Duodenal mucosa (tissue), 2 donors: ENCODE data around the gene RIPOR2.
"Not testable (repeated sequence)": the region's sequence is repeated elsewhere in the genome, so short reads cannot be mapped to it uniquely, and the experiment has no call there.

ENCODE experiments used
- H3K27ac ChIP-seq: one replicate; pipeline ENCODE4 v1.7.0; 2013; ENCODE audit warnings: low read depth, low read length
- H3K27me3 ChIP-seq, 2 donors: one replicate each; pipeline ENCODE4 v1.7.0; 2013; ENCODE audit warnings: low read length in 2 of 2, control low read depth in 1 of 2; ENCODE audit not compliant: insufficient read depth in 2 of 2, control insufficient read depth in 1 of 2
- H3K36me3 ChIP-seq, 2 donors: one replicate each; pipeline ENCODE4 v1.7.0; 2013; ENCODE audit warnings: low read length in 2 of 2, control low read depth in 1 of 2; ENCODE audit not compliant: insufficient read depth in 2 of 2, control insufficient read depth in 1 of 2
- H3K4me1 ChIP-seq, 2 donors: one replicate each; pipeline ENCODE4 v1.7.0; 2013; ENCODE audit warnings: low read length in 2 of 2, control low read depth in 1 of 2; ENCODE audit not compliant: insufficient read depth in 2 of 2, control insufficient read depth in 1 of 2
- H3K4me3 ChIP-seq, 2 donors: one replicate each; pipeline ENCODE4 v1.7.0; 2013; ENCODE audit warnings: low read length in 2 of 2, low read depth in 1 of 2
- H3K9ac ChIP-seq, 2 donors: one replicate each; pipeline ENCODE4 v1.7.0; 2013; ENCODE audit warnings: low read length in 2 of 2, low read depth in 1 of 2
- H3K9me3 ChIP-seq, 2 donors: one replicate each; pipeline ENCODE4 v1.7.0; 2013; ENCODE audit warnings: low read length in 2 of 2, control low read depth in 1 of 2; ENCODE audit not compliant: control insufficient read depth in 1 of 2

The RIPOR2 gene

DNA sequence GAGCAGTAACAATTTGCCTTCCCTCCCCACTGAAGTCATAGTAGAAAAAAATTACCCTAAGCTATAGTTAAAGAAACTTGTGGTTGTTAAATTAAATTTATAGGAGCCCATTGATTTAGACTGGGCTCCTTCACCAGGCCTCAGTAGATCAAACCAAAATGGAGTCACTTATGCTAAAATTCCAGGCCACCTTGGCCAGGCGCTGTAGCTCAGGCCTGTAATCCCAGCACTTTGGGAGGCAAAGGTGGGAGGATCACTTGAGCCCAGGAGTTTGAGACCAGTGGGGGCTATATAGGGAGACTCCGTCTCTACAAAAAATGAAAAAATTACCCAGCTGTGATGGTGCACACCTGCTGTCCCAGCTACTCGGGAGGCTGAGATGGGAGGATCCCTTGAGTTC lies 176.0 kb downstream of the RIPOR2 start:
- H3K4me3 ChIP-seq = no peak overlapping the region

DNA sequence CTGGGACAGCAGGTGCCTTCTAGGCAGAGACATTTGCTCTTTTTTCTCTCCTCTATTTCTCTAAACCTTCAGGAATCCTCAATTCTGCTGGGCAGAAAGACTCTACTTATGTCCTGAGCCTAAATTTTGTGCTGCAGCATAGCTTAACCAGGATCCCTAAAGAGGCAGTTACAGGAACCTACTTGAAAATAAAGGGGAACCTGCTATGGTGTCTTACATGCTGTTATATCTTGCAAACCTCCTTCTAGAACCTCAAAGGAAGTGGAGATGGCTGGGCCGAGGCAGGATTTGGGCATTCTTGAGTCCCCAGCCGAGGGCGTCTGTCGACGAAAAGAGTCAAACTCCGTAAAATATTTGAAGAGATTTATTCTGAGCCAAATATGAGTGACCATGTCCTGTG lies 178.1 kb downstream of the RIPOR2 start:
- H3K4me1 ChIP-seq = peaks cover 0 to 5% of the 10 kb centered on the region in 2 donors
- H3K4me3 ChIP-seq = no peak overlapping the region
- no peak overlapping the region for H3K27ac ChIP-seq
- H3K27me3 ChIP-seq = no peaks in the 10 kb centered on the region
- no peaks in the 10 kb centered on the region for H3K9me3 ChIP-seq
- H3K9ac ChIP-seq = no peak overlapping the region
- H3K36me3 ChIP-seq = no peaks in the 10 kb centered on the region

More for the DNA sequence above, 176.0 kb downstream of the RIPOR2 start:
- Histone ChIP-seq H3K9me3 (no peaks in the 10 kb centered on the region), H3K9ac (no peak overlapping the region), H3K27me3 (no peaks in the 10 kb centered on the region), H3K36me3 (no peaks in the 10 kb centered on the region), H3K4me1 (peaks cover 7% of the 10 kb centered on the region in 2 donors), H3K27ac (no peak overlapping the region)

DNA sequence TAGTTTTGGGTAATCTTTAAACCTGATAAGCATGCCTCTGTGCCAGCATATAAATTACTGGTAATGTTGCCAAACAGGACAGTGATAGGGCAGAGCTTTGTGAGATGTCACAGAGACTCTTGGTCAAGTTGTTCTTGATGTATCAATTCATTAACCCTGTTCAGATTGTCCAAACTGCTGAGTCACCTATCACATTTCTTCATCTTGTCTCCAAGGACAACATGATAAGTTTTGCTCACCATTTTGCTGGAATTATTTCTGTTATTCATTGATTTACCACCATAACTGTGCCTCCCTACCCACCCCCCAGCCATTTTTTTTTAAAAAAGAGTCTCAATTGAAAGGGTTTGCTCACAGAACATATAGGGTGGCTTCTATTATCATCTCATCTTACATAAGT lies 180.5 kb downstream of the RIPOR2 start:
- no peak overlapping the region for H3K4me3 ChIP-seq
- no peak overlapping the region for H3K27ac ChIP-seq
- peaks cover 0 to 5% of the 10 kb centered on the region in 2 donors for H3K4me1 ChIP-seq
- H3K9ac ChIP-seq = no peak overlapping the region
- H3K9me3 ChIP-seq = no peaks in the 10 kb centered on the region
- H3K36me3 ChIP-seq = no peaks in the 10 kb centered on the region
- H3K27me3 ChIP-seq = no peaks in the 10 kb centered on the region

DNA sequence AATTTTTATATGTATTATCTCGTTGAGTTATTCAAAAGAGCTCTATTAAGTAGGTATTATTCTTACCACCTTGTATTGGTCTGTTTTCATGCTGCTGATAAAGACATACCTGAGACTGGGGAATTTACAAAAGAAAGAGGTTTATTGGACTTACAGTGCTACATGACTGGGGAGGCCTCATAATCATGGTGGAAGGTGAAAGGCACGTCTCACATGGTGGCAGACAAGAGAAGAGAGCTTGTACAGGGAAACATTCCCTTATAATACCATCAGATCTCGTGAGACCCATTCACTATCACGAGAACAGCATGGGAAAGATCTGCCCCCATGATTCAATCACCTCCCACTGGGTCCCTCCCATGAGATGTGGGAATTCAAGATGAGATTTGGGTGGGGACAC lies 181.4 kb downstream of the RIPOR2 start:
- H3K4me3 ChIP-seq, H3K4me1 ChIP-seq, H3K9ac ChIP-seq, H3K27ac ChIP-seq, H3K27me3 ChIP-seq, H3K9me3 ChIP-seq, H3K36me3 ChIP-seq: not testable (repeated sequence)
